Stomach smooth muscle (tissue), 2 donors: ENCODE results near the gene CR1.
"Not testable (repeated sequence)": the region's sequence is repeated elsewhere in the genome, so short reads cannot be mapped to it uniquely, and the experiment has no call there.

ENCODE experiments used
- H3K27ac ChIP-seq: one replicate; pipeline ENCODE4 v1.7.0; 2013; ENCODE audit warnings: mild to moderate bottlenecking, low read length, inconsistent platforms
- H3K27me3 ChIP-seq, 2 donors: one replicate each; pipeline ENCODE4 v1.7.0; 2013; ENCODE audit warnings: low read length in 2 of 2; ENCODE audit not compliant: insufficient read depth in 2 of 2, control insufficient read depth in 1 of 2
- H3K36me3 ChIP-seq, 2 donors: one replicate each; pipeline ENCODE4 v1.7.0; 2013; ENCODE audit warnings: low read length in 2 of 2; ENCODE audit not compliant: control insufficient read depth in 2 of 2, insufficient read depth in 2 of 2
- H3K4me1 ChIP-seq: one replicate; pipeline ENCODE4 v1.7.0; 2013; ENCODE audit warnings: low read length; ENCODE audit not compliant: control insufficient read depth, insufficient read depth
- H3K4me3 ChIP-seq, 2 donors: one replicate each; pipeline ENCODE4 v1.7.0; 2013; ENCODE audit warnings: low read length in 2 of 2
- H3K9ac ChIP-seq, 2 donors: one replicate each; pipeline ENCODE4 v1.7.0; 2013; ENCODE audit warnings: low read length in 2 of 2, mild to moderate bottlenecking in 1 of 2
- H3K9me3 ChIP-seq, 2 donors: one replicate each; pipeline ENCODE4 v1.7.0; 2013; ENCODE audit warnings: low read length in 2 of 2; ENCODE audit not compliant: control insufficient read depth in 2 of 2
- donor health status: healthy.
- donor health status: Pancreatic carcinoma.

Gene CR1

DNA sequence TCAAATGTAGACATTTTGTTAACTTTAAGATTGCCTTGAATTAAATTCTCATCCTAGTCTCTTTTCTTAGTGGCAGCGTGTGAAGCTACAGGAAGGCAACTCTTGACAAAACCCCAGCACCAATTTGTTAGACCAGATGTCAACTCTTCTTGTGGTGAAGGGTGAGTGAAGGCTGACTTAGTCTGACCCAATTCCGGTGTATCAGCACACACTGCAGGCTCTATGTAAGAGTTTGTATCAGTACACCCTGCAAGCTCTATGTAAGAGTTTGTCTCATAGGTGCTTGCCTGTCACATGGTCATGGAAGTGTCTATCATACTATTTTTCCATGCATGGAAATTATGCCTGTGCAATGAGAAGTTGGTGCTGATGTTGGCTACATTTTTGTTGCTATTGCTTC, 25.0 kb upstream of the CR1 start:
- H3K9me3 ChIP-seq: no peaks in the 10 kb centered on the region
- no peaks in the 10 kb centered on the region for H3K27me3 ChIP-seq
- H3K4me3 ChIP-seq: no peak overlapping the region
- H3K9ac ChIP-seq: no peak overlapping the region
- no peaks in the 10 kb centered on the region for H3K36me3 ChIP-seq
- no peak overlapping the region for H3K27ac ChIP-seq
- no peaks in the 10 kb centered on the region for H3K4me1 ChIP-seq

DNA sequence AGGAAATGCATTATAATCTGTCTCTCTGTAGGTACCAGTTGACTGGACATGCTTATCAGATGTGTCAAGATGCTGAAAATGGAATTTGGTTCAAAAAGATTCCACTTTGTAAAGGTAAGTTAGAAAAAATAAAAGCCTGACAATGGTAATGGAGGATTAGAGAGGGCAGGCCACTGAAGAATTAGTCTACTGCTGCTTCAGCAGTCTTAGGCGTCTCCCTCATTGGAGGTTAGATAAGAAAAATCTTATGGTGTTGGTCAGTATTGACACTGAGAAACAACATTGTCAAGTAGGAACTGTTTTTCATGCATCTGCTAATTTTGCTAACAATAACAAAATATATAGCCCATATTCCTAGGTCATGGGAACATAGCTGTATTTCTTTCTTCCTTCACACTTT, 21.7 kb upstream of the CR1 start:
- H3K9me3 ChIP-seq: no peaks in the 10 kb centered on the region
- H3K9ac ChIP-seq: no peak overlapping the region
- H3K27ac ChIP-seq: no peak overlapping the region
- no peaks in the 10 kb centered on the region for H3K27me3 ChIP-seq
- no peak overlapping the region for H3K4me3 ChIP-seq
- no peaks in the 10 kb centered on the region for H3K36me3 ChIP-seq
- no peaks in the 10 kb centered on the region for H3K4me1 ChIP-seq

DNA sequence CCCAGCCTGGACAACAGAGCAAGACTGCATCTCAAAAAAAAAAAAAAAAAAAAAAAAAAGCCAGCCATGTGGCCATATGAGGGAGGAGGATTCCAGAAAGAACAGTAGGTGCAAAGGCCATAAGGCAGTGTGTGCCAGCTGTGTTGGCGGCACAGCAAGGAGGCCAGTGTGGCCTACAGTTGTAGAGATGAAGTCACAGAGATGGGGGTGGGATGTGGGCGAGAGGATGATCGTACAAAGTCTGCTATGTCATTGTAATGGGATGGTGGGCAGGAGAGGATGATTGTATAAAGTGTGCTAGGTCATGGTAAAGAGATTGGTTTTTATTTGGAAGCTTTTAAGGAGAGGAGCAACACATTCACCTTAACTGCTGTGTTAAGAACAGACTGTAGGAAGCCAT, 9.8 kb upstream of the CR1 start:
- H3K27me3 ChIP-seq: peaks cover 0 to 1% of the 10 kb centered on the region in 2 donors
- no peak overlapping the region for H3K9ac ChIP-seq
- H3K4me1 ChIP-seq: no peaks in the 10 kb centered on the region

DNA sequence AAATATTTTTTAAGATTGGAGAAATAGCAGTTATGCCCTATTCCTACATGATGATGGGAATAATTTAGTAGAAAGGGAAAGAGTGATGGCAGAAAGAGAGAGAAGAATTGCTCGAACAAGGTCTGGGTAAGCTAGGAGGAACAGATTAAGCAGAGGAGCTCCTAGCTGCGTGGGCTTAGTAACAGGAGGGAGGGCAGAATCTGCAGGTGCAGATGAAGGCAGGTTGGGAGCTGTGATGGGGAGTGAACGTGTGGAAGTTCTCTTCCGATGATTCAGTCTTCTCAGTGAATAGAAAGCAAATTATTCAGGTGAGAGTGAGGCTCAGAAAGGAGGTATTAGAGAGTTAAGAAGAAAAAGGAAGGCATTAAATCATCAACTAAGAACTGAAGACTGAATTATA, 8.3 kb upstream of the CR1 start:
- Histone ChIP-seq H3K9ac (no peak overlapping the region), H3K4me1 (no peaks in the 10 kb centered on the region), H3K27me3 (peaks cover 6 to 7% of the 10 kb centered on the region in 2 donors), H3K4me3 (no peak overlapping the region), H3K9me3 (no peaks in the 10 kb centered on the region), H3K27ac (no peak overlapping the region), H3K36me3 (no peaks in the 10 kb centered on the region)

More for the DNA sequence above, 9.8 kb upstream of the CR1 start:
- Histone ChIP-seq H3K4me3 (no peak overlapping the region), H3K36me3 (no peaks in the 10 kb centered on the region), H3K9me3 (no peaks in the 10 kb centered on the region), H3K27ac (no peak overlapping the region)

DNA sequence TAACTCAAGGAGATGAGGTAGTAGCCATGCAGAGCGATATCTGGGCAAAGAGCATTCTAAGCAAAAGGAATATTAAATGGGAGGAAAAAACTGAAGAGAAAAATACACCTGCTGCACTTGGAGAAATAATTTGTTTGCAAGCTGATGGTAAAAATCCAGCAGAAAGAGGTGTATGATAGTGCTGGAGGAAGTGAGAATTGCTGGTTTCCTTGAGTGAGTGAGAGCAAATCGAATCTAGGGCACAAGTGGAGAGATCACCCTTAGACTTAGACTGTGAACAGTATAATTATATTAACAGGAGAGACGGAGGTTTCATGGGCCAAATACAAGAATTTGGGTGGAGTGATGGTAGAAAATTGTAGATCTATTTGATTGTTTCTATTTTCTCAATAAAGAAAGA, 2.7 kb upstream of the CR1 start:
- H3K27ac ChIP-seq: no peak overlapping the region
- H3K36me3 ChIP-seq: no peaks in the 10 kb centered on the region
- peaks cover 2% of the 10 kb centered on the region for H3K4me1 ChIP-seq
- peaks cover 16 to 20% of the 10 kb centered on the region in 2 donors for H3K27me3 ChIP-seq
- H3K9ac ChIP-seq: no peak overlapping the region
- H3K9me3 ChIP-seq: no peaks in the 10 kb centered on the region
- no peak overlapping the region for H3K4me3 ChIP-seq

DNA sequence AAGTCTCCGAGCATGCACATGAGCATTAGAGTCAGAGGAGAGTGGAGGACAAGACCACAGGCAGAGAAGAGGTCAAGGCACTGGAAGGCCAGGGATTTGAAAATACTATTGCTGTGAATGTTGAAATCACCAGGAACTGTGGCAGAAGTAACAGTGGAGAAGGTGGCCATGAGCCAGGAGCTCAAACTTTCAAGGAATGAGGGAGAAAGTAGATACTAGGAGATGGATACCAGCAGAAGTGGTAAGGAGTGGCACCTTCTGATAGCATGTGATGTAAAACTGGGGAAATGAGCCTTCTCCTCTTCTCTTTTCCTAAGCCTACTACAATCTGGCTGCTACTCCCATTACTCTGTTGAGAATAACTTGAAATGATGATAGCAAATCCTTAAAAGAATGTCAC, 1.8 kb upstream of the CR1 start:
- Histone ChIP-seq H3K27ac (no peak overlapping the region), H3K9ac (no peak overlapping the region), H3K9me3 (no peaks in the 10 kb centered on the region), H3K4me3 (no peak overlapping the region), H3K4me1 (peaks cover 2% of the 10 kb centered on the region), H3K27me3 (peaks cover 17 to 20% of the 10 kb centered on the region in 2 donors), H3K36me3 (no peaks in the 10 kb centered on the region)

DNA sequence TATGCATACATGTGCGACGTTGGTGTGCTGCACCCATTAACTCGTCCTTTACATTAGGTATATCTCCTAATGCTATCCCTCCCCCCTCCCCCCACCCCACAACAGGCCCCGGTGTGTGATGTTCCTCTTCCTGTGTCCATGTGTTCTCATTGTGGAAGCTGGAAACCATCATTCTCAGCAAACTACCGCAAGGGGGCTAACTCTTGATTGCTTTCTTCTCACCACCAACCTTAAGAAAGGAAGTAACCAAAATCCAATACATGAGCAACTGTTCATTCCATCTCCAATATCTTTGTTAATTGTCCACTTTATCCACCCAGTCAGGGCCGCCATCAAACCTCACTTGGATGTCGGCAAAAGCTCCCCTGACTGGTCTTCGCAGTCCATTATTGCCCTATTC, 676 bp upstream of the CR1 start:
- H3K27ac ChIP-seq, H3K9ac ChIP-seq, H3K4me3 ChIP-seq, H3K4me1 ChIP-seq, H3K9me3 ChIP-seq, H3K36me3 ChIP-seq: not testable (repeated sequence)
- H3K27me3 ChIP-seq: peaks cover 17 to 20% of the 10 kb centered on the region in 2 donors

DNA sequence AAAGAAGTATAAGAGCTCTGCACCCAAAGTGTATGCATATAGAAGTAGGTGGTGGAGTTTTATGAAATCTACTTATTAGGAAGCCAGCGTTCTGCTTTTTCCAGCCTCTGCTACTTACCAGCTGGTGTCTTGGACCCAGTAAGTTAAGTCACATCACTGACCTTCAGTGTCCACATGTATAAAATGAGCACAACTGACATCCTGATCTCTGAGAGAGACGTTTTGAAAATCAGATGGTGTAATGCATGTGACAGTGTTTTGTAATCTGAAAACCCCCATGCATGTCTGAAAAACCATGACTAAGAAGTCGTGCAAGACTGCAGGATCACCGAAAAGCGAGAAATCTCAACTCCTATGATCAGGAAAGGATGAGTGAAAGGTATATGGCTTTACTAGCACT, 2.0 kb downstream of the CR1 start:
- H3K4me1 ChIP-seq: peaks cover 2% of the 10 kb centered on the region
- no peak overlapping the region for H3K4me3 ChIP-seq
- no peaks in the 10 kb centered on the region for H3K36me3 ChIP-seq
- no peak overlapping the region for H3K9ac ChIP-seq
- peaks cover 14% of the 10 kb centered on the region in 2 donors for H3K27me3 ChIP-seq
- H3K27ac ChIP-seq: no peak overlapping the region
- no peaks in the 10 kb centered on the region for H3K9me3 ChIP-seq

DNA sequence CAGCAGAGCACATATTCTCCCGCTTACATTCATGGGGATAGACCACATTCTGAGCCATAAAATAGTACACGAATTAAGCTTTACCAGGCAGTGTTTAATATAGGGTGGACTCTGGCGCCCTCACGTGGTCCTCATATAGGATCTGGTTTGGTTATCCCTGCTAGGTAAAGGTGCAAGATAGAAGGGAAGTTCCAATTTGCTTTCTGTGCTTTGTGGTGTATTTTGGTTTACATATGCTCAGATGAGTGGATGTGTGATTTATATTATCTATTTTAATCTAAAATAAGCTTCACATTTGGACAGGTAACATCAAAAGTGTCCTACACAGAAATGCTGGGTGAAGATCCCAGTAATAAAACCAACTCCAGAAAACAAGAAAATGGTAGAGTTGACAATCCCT, 3.6 kb downstream of the CR1 start:
- Histone ChIP-seq H3K9me3 (no peaks in the 10 kb centered on the region), H3K36me3 (no peaks in the 10 kb centered on the region), H3K9ac (no peak overlapping the region), H3K27me3 (peaks cover 10 to 14% of the 10 kb centered on the region in 2 donors), H3K4me1 (peaks cover 2% of the 10 kb centered on the region), H3K4me3 (no peak overlapping the region), H3K27ac (no peak overlapping the region)

DNA sequence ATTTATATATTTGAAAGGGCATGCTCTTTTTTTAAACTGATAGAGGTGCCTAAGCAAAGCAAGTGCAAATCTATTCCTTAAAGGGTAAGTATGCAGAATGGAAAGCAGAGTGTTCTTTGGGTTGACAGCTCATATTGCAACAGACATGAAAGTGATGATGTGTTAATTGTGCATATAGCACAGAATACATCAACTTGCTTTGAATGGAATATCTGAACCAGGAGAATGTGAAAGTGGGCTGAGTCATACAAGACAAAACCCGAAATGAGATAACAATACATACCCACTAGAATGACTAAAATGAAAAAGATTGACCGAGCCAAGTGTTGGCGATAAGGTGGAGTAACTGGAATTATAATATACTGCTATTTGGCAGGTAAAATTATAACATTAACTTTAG, 4.3 kb downstream of the CR1 start:
- Histone ChIP-seq H3K9ac (no peak overlapping the region), H3K27me3 (peaks cover 10 to 14% of the 10 kb centered on the region in 2 donors)

DNA sequence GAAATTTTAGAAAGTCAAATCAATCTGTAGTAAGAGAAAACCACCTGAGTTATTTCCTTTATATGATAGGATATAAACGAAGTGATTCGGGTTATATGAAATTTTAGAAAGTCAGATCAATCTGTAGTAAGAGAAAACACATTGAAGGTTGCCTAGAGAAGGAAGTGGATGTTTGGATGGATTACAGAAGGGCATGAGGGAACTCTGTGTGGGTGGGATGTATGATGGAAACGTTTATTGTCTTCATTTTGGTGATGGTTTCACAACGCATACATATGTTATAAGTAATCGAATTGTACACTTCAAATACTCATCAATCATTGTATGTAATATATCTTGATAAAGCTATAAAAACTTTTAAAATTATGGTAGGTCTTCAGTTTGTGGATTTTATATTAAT, 5.1 kb downstream of the CR1 start:
- Histone ChIP-seq H3K36me3 (no peaks in the 10 kb centered on the region), H3K9me3 (no peaks in the 10 kb centered on the region), H3K4me1 (no peaks in the 10 kb centered on the region), H3K27ac (no peak overlapping the region), H3K27me3 (peaks cover 5 to 14% of the 10 kb centered on the region in 2 donors), H3K9ac (no peak overlapping the region), H3K4me3 (no peak overlapping the region)

More for the DNA sequence above, 4.3 kb downstream of the CR1 start:
- Histone ChIP-seq H3K4me1 (peaks cover 2% of the 10 kb centered on the region), H3K27ac (no peak overlapping the region), H3K9me3 (no peaks in the 10 kb centered on the region), H3K4me3 (no peak overlapping the region), H3K36me3 (no peaks in the 10 kb centered on the region)
